ENCODE measurements around the gene EHD1.

GRCh38 chr11:64841592-64842365 is 36.6 kb downstream of the EHD1 start:
- TF ChIP-seq CTCF (IDR thresholded peaks at IDR 0.05; ENCODE audit: low read length) (no peak), EZH2 (optimal IDR thresholded peaks at IDR 0.05; ENCODE audit: low read depth, low read length) (no peak)

Measured in MM.1S (cell line).